ENCODE measurements around the gene BACH2.

The BACH2 gene

DNA sequence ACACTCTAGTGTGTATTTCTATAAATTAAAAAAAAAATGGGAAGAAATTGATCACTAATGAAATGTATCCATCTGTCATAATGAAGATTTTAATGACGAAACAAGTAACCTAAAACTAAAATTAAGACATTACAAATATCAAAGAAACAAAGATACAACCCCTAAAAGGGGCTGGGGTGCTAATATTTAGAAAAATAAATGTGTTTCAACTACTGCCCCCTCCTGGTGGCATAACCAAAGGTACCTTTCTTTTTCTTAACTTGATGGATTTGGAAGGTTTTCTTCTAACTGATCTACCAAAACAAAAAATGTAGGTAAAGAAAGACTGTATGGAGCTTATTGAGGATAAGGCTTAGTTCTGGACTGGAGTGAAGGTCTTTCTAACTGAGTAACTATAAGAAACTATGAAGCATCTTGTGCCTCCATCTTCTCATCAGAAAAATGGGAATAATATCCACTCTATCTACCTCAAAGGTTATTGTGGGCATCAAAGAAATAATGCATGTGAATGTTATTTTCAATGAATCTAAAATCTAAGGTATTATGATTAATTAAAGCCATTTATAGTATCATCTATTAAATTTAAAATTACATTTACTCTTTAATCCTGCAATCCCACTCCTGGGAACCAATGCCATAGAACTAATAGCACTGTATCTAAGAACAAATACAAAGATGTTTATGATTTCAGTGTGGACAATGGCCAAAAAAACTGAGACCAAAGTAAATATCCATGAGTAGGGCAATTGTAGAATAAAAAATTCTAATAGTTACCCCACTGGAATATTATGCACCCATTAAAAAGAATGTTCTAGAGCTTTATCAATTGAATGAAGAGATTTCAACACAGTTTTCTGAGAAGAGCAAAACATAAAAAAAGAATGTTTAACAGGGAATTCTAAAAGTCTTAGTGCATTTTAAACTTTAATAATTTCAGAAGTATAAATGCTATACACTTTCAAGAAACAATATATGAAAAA, 117.2 kb downstream of the BACH2 start:
- Histone ChIP-seq H3K9me3 (ENCODE audit: control insufficient read depth, low read length) (no peaks in the 10 kb centered on the region), H3K4me2 (ENCODE audit: low read length, poor library complexity, severe bottlenecking) (no peak overlapping the region), H3K18ac (ENCODE audit: low read depth in 1 of 2, low read length in 2 of 2) (no peak overlapping the region), H2BK15ac (ENCODE audit: low read depth, poor library complexity, severe bottlenecking) (no peak overlapping the region), H3K27ac (ENCODE audit: low read length, poor library complexity, severe bottlenecking) (no peak overlapping the region), H3K14ac (ENCODE audit: low read length in 2 of 2) (no peak overlapping the region), H3K4ac (ENCODE audit: low read depth in 1 of 2, low read length in 2 of 2) (no peak overlapping the region), H3K79me1 (replicated peaks; ENCODE audit: low read length, poor library complexity, severe bottlenecking) (no peaks in the 10 kb centered on the region), H2BK5ac (ENCODE audit: low read depth, low read length, poor library complexity, severe bottlenecking) (no peak overlapping the region), H3K27me3 (ENCODE audit: control insufficient read depth in 1 of 2, insufficient read depth in 1 of 2, low read length in 2 of 2) (peaks cover 3 to 23% of the 10 kb centered on the region in 2 experiments), H3K9ac (ENCODE audit: low read length) (no peak overlapping the region), H3K4me1 (ENCODE audit: control insufficient read depth, insufficient read depth, low read depth, low read length) (peaks cover 2% of the 10 kb centered on the region), H2AK5ac (ENCODE audit: low read length, severe bottlenecking) (no peak overlapping the region), H3K36me3 (ENCODE audit: control insufficient read depth in 1 of 2, insufficient read depth in 2 of 2, low read depth in 1 of 2, low read length in 2 of 2) (no peaks in the 10 kb centered on the region), H2BK120ac (ENCODE audit: low read depth, low read length) (no peak overlapping the region), H2AFZ (ENCODE audit: low read depth, low read length) (no peak overlapping the region), H3K23ac (ENCODE audit: low read length in 2 of 2) (no peak overlapping the region), H2BK12ac (ENCODE audit: low read length in 2 of 2) (no peak overlapping the region), H4K91ac (ENCODE audit: low read length) (no peak overlapping the region), H3K4me3 (ENCODE audit: insufficient read depth in 1 of 2, low read depth in 1 of 2, low read length in 2 of 2) (no peak overlapping the region), H4K8ac (ENCODE audit: low read length) (no peak overlapping the region)
- DNase-seq = no peak
- no CpG with 5 or more reads among the region's 1 CpG for whole genome bisulfite sequencing

DNA sequence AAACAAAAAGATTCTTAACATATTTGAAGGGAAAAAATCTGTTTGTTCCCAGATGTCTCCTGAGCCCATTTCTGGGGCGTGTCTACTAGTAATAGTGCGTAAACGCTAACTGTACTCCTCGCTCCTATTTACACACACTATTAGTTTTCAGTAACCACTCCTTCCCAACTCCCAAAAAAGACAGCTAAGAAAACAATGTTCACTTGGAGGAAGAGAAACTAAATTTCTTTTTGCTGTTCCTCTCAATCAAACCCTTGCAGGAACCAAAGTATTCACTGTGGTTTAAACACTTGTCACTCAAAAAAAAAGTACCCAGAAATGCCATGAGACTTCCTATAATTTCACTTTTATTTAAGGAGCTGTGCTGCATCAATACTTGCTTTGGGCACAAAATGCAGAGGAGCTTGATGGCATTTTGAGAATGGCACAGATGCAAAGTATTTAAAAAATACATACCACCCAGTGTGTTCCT, 118.2 kb downstream of the BACH2 start:
- Histone ChIP-seq H3K9me3 (ENCODE audit: control insufficient read depth, low read length) (no peaks in the 10 kb centered on the region), H3K4ac (ENCODE audit: low read depth in 1 of 2, low read length in 2 of 2) (no peak overlapping the region), H2AFZ (ENCODE audit: low read depth, low read length) (no peak overlapping the region), H3K4me1 (ENCODE audit: control insufficient read depth, insufficient read depth, low read depth, low read length) (no peaks in the 10 kb centered on the region), H2BK120ac (ENCODE audit: low read depth, low read length) (no peak overlapping the region), H3K27me3 (ENCODE audit: control insufficient read depth in 1 of 2, insufficient read depth in 1 of 2, low read length in 2 of 2) (peaks cover 3 to 23% of the 10 kb centered on the region in 2 experiments), H3K18ac (ENCODE audit: low read depth in 1 of 2, low read length in 2 of 2) (no peak overlapping the region), H2BK5ac (ENCODE audit: low read depth, low read length, poor library complexity, severe bottlenecking) (no peak overlapping the region), H2BK15ac (ENCODE audit: low read depth, poor library complexity, severe bottlenecking) (no peak overlapping the region), H3K23ac (ENCODE audit: low read length in 2 of 2) (no peak overlapping the region), H3K79me1 (replicated peaks; ENCODE audit: low read length, poor library complexity, severe bottlenecking) (no peaks in the 10 kb centered on the region), H2BK12ac (ENCODE audit: low read length in 2 of 2) (no peak overlapping the region), H3K9ac (ENCODE audit: low read length) (no peak overlapping the region), H3K4me3 (ENCODE audit: insufficient read depth in 1 of 2, low read depth in 1 of 2, low read length in 2 of 2) (no peak overlapping the region), H4K8ac (ENCODE audit: low read length) (peak overlapping the region; percentile 70), H3K4me2 (ENCODE audit: low read length, poor library complexity, severe bottlenecking) (no peak overlapping the region), H3K36me3 (ENCODE audit: control insufficient read depth in 1 of 2, insufficient read depth in 2 of 2, low read depth in 1 of 2, low read length in 2 of 2) (no peaks in the 10 kb centered on the region), H3K27ac (ENCODE audit: low read length, poor library complexity, severe bottlenecking) (no peak overlapping the region), H3K14ac (ENCODE audit: low read length in 2 of 2) (no peak overlapping the region), H2AK5ac (ENCODE audit: low read length, severe bottlenecking) (no peak overlapping the region), H4K91ac (ENCODE audit: low read length) (no peak overlapping the region)
- DNase-seq = no peak
- 72% methylated on average over 4 of the region's 4 CpGs for WGBS

DNA sequence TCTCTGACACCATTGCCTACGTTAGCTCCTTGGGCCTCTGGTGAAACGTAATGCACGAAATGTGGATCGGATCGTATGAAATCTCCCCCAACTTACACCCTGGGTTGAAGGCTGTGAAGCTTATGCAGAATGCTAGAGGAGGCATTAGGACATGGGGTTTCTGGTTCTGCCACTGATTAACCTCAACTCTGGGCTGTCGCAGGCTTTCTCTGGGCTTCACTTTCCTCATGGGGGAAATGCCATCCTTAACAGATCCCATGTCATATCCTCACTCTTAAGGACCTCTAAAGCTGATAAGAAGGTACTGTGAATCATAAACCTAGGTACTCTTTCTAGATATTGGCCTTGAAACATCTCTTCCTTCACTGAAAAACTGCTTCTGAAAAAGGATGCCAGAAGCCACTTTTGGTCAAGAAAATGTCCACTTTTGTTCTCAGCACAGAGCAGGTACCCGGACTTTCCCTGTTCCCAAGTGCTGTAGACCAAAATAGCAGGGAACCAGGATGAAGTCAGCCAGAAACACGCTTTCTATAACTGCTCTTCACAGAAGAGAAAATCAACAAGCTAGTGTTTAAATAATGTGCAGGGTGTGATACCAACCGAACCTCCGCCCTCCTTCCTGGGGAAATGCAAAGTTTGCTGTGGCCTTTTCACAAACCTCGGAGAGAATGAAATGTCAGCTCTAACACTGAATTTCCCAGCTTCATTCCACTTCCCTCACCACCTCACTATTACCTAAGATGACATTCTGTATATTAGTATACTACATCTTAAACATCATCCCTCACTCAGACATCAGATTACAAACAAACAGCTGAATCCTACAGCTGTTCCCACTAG, 118.9 kb downstream of the BACH2 start:
- H3K4me3 ChIP-seq (ENCODE audit: insufficient read depth in 1 of 2, low read depth in 1 of 2, low read length in 2 of 2) = no peak overlapping the region
- no peak overlapping the region for H3K27ac ChIP-seq (ENCODE audit: low read length, poor library complexity, severe bottlenecking)
- H3K14ac ChIP-seq (ENCODE audit: low read length in 2 of 2) = no peak overlapping the region
- no peak overlapping the region for H3K9ac ChIP-seq (ENCODE audit: low read length)
- no peaks in the 10 kb centered on the region for H3K36me3 ChIP-seq (ENCODE audit: control insufficient read depth in 1 of 2, insufficient read depth in 2 of 2, low read depth in 1 of 2, low read length in 2 of 2)
- WGBS = 80% methylated on average over 6 of the region's 11 CpGs
- no peak overlapping the region for H3K18ac ChIP-seq (ENCODE audit: low read depth in 1 of 2, low read length in 2 of 2)
- H2BK5ac ChIP-seq (ENCODE audit: low read depth, low read length, poor library complexity, severe bottlenecking) = no peak overlapping the region
- H3K79me1 ChIP-seq (replicated peaks; ENCODE audit: low read length, poor library complexity, severe bottlenecking) = no peaks in the 10 kb centered on the region
- H3K27me3 ChIP-seq (ENCODE audit: control insufficient read depth in 1 of 2, insufficient read depth in 1 of 2, low read length in 2 of 2) = peaks cover 3 to 23% of the 10 kb centered on the region in 2 experiments
- H3K4me2 ChIP-seq (ENCODE audit: low read length, poor library complexity, severe bottlenecking) = no peak overlapping the region
- H3K23ac ChIP-seq (ENCODE audit: low read length in 2 of 2) = no peak overlapping the region
- H2AFZ ChIP-seq (ENCODE audit: low read depth, low read length) = no peak overlapping the region
- no peak overlapping the region for H2BK120ac ChIP-seq (ENCODE audit: low read depth, low read length)
- no peaks in the 10 kb centered on the region for H3K9me3 ChIP-seq (ENCODE audit: control insufficient read depth, low read length)
- H2BK12ac ChIP-seq (ENCODE audit: low read length in 2 of 2) = peak overlapping the region in 1 of 2 experiments; percentile 34
- H3K4ac ChIP-seq (ENCODE audit: low read depth in 1 of 2, low read length in 2 of 2) = no peak overlapping the region
- peak overlapping the region; percentile 46 for H4K91ac ChIP-seq (ENCODE audit: low read length)
- no peaks in the 10 kb centered on the region for H3K4me1 ChIP-seq (ENCODE audit: control insufficient read depth, insufficient read depth, low read depth, low read length)
- DNase-seq = no peak
- no peak overlapping the region for H2AK5ac ChIP-seq (ENCODE audit: low read length, severe bottlenecking)
- no peak overlapping the region for H4K8ac ChIP-seq (ENCODE audit: low read length)
- no peak overlapping the region for H2BK15ac ChIP-seq (ENCODE audit: low read depth, poor library complexity, severe bottlenecking)
